ENCODE data around the gene UBR7.

DNA sequence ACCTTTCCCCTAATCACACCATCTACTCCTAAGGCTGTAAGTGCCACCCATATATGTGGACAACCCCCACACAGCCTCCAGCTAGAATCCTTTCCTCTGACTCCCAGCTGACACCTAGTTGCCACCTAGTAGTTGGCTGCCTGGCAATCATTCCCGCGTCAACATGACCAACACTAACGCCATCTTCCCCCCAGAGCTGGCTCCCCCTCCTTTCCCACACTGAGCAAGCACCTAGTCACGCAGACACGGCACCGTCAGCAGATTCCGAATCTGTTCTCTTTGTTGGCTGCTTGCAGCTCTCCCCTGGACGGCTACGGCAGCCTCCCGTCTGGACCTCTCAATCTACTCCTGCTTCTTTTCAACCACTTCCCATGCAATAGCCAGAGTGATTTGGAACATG is 27.7 kb downstream of the UBR7 start:
- TF ChIP-seq, protein P1, sequence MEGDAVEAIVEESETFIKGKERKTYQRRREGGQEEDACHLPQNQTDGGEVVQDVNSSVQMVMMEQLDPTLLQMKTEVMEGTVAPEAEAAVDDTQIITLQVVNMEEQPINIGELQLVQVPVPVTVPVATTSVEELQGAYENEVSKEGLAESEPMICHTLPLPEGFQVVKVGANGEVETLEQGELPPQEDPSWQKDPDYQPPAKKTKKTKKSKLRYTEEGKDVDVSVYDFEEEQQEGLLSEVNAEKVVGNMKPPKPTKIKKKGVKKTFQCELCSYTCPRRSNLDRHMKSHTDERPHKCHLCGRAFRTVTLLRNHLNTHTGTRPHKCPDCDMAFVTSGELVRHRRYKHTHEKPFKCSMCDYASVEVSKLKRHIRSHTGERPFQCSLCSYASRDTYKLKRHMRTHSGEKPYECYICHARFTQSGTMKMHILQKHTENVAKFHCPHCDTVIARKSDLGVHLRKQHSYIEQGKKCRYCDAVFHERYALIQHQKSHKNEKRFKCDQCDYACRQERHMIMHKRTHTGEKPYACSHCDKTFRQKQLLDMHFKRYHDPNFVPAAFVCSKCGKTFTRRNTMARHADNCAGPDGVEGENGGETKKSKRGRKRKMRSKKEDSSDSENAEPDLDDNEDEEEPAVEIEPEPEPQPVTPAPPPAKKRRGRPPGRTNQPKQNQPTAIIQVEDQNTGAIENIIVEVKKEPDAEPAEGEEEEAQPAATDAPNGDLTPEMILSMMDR (conservative IDR thresholded peaks at IDR 0.05; ENCODE audit: low read length) = no peak
- TF ChIP-seq EZH2phosphoT487 (IDR thresholded peaks at IDR 0.05; ENCODE audit: borderline replicate concordance) = no peak
